HepG2 (cell line): Measurements from ENCODE around the gene MAPK7. TPM values are rescaled to one million over a fixed set of nuclear protein-coding genes. Genes with fewer than 3 reads are reported as not detected.

ENCODE experiments used
- ATF4 ChIP-seq, 2 experiments: fragments of 450-650 bp in 1 of 2; sonication (generic) in 1 of 2; formaldehyde crosslinking; IDR thresholded peaks; 2 replicates each; pipeline versions ENCODE4 v1.5.0 to v1.8.0; 2020 to 2022; ENCODE audit warnings: mild to moderate bottlenecking in 1 of 2, missing genetic modification reagents in 1 of 2
- ESRRA ChIP-seq: sonication (generic); formaldehyde crosslinking; IDR thresholded peaks from 2 replicates; pipeline ENCODE4 v1.5.1; 2020; ENCODE audit warnings: mild to moderate bottlenecking, low read depth, missing genetic modification reagents
- KDM4B ChIP-seq: sonication (generic); formaldehyde crosslinking; IDR thresholded peaks from 2 replicates; pipeline ENCODE4 v1.4.0; 2020; ENCODE audit warnings: missing genetic modification reagents
- KDM6A ChIP-seq: IDR thresholded peaks from 2 replicates; pipeline ENCODE4 v1.6.1; 2016; ENCODE audit warnings: low read depth
- KMT2A ChIP-seq: sonication (generic); formaldehyde crosslinking; IDR thresholded peaks from 2 replicates; pipeline ENCODE4 v1.4.0; 2020; ENCODE audit warnings: missing genetic modification reagents
- MEIS1 ChIP-seq: sonication (generic); formaldehyde crosslinking; IDR thresholded peaks from 2 replicates; pipeline ENCODE4 v1.9.0; 2021; ENCODE audit warnings: mild to moderate bottlenecking, missing genetic modification reagents, moderate library complexity, borderline replicate concordance
- MIER2 ChIP-seq: IDR thresholded peaks from 2 replicates; pipeline ENCODE4 v1.6.1; 2016; ENCODE audit warnings: missing biosample characterization, missing genetic modification reagents
- NCOA1 ChIP-seq: sonication (generic); formaldehyde crosslinking; IDR thresholded peaks from 2 replicates; pipeline ENCODE4 v1.9.0; 2021; ENCODE audit warnings: missing genetic modification reagents
- RNF219 ChIP-seq: sonication (generic); formaldehyde crosslinking; IDR thresholded peaks from 2 replicates; pipeline ENCODE4 v1.5.0; 2020; ENCODE audit warnings: mild to moderate bottlenecking, missing genetic modification reagents
- SP1 ChIP-seq, 2 experiments: fragments of 450-650 bp in 1 of 2; sonication (generic) in 1 of 2; formaldehyde crosslinking in 1 of 2; IDR thresholded peaks; 2 replicates each; pipeline versions ENCODE4 v1.4.0 to v1.6.1; 2016 to 2020; ENCODE audit warnings: missing genetic modification reagents in 1 of 2
- ZBTB49 ChIP-seq: sonication (generic); formaldehyde crosslinking; IDR thresholded peaks from 2 replicates; pipeline ENCODE4 v1.4.0; 2020; ENCODE audit warnings: missing genetic modification reagents, borderline replicate concordance
- ZNF337 ChIP-seq: sonication (generic); formaldehyde crosslinking; IDR thresholded peaks from 2 replicates; pipeline ENCODE4 v1.5.1; 2020; ENCODE audit warnings: missing genetic modification reagents, low read depth, mild to moderate bottlenecking, borderline replicate concordance
- ZNF577 ChIP-seq: sonication (generic); formaldehyde crosslinking; IDR thresholded peaks from 2 replicates; pipeline ENCODE4 v1.4.0; 2020; ENCODE audit warnings: mild to moderate bottlenecking, low read depth, missing genetic modification reagents, borderline replicate concordance
- ZNF83 ChIP-seq: sonication (generic); formaldehyde crosslinking; IDR thresholded peaks from 2 replicates; pipeline ENCODE4 v1.4.0; 2020; ENCODE audit warnings: missing genetic modification reagents, mild to moderate bottlenecking, borderline replicate concordance
- polyA plus RNA-seq, 8 experiments: library from polyadenylated mRNA; depleted of rRNA in 3 of 8; stranded (reverse) in 7 of 8; unstranded in 1 of 8; fragments of >200 nt; fragmentation: Illumina TruSeq in 4 of 8; extraction: Trizol in 4 of 8; gene quantifications; 2 replicates each; pipeline versions ENCODE4 v1.2.1 to v1.2.3, GENCODE V29; 2011 to 2016; ENCODE audit warnings: low read depth in 4 of 8, missing spikeins in 1 of 8, mixed read lengths in 1 of 8; ENCODE audit not compliant: insufficient read depth in 1 of 8
- total RNA-seq, 5 experiments: library from RNA; depleted of rRNA; stranded (reverse); fragments of >200 nt; fragmentation: Illumina TruSeq; extraction: Trizol; gene quantifications; 2 replicates each; pipeline ENCODE4 v1.2.3, GENCODE V29; 2016; ENCODE audit warnings: low read depth in 1 of 5
- TF ChIP-seq, protein P1 (sequence below): sonication (generic); formaldehyde crosslinking; IDR thresholded peaks from 2 replicates; pipeline ENCODE4 v1.4.0; 2020; ENCODE audit warnings: mild to moderate bottlenecking, low read depth, missing genetic modification reagents
- TF ChIP-seq, protein P2 (sequence below): sonication (generic); formaldehyde crosslinking; IDR thresholded peaks from 2 replicates; pipeline ENCODE4 v1.9.0; 2021; ENCODE audit warnings: missing genetic modification reagents, mild to moderate bottlenecking, borderline replicate concordance
- TF ChIP-seq, protein P3 (sequence below): sonication (generic); formaldehyde crosslinking; IDR thresholded peaks from 2 replicates; pipeline ENCODE4 v1.8.0; 2022; ENCODE audit warnings: missing genetic modification reagents, mild to moderate bottlenecking, borderline replicate concordance

MAPK7 gene
- total and polyA plus RNA-seq, 2 of the 13 experiments (the other 11 are each of a cell fraction or from before 2014, with no cell fraction given) = 2.9 to 5.9 TPM

DNA sequence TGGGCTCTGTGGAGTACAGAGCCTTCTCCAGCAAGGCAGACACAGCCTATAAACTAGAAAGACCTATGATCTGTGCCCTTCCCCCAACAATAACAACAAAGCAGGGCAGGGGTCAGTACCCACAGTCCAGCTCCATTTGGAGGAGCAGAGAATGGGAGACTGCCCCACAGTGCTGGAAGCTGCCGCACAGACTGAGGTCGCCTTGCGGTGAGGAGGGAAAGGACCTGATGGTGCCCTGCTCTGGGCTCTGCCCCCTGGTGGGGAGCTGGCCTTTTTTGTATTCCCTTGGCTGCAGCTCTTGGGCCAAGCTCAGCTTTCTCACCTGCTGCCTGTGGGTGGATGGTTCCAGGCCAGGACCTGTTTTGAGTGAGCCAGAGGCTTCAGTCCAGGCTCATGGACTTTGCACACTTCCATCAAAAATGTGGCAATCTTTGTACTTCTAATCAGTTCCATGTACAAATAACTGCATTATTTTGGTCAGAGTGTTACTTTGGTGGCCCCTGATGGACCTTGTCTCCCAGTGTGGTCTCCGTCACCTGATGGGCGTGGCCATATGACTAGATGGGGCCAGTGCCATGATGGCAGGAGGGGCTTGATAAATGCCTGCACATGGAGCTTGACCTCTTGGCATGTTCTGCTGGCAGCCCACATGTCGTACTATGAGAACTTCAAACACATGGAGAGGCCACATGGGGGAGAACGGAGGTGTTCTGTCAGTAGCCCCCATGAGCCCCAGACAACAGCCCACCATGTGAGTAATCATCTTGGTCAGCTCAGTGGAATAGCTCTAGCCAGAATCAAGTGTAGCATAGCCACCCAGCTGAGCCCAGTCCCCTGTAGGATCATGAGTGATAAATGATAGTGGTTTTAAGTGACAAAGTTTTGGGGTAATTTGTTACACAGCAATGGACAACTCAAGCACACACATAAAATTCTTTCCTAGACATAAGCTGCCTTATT, 40.0 kb upstream of the MAPK7 start (continued):
- TF ChIP-seq KDM4B (CRISPR knock-in tag) (no peak; the same call in 1 of the 2 replicates), KMT2A (CRISPR knock-in tag) (peak; percentile 62; the same call in 1 of the 2 replicates), ZBTB49 (CRISPR knock-in tag) (no peak; the same call in 1 of the 2 replicates), KDM6A (CRISPR knock-in tag) (peak; percentile 70), MIER2 (peak; percentile 76), SP1 (IDR thresholded peaks at IDR 0.05) (no peak), SP1 (CRISPR knock-in tag; IDR thresholded peaks at IDR 0.05) (peak; percentile 70; the same call in 1 of the 2 replicates), NCOA1 (peak; percentile 75; the same call in 1 of the 2 replicates), ATF4 (CRISPR knock-in tag; IDR thresholded peaks at IDR 0.05) (no peak), ZNF83 (CRISPR knock-in tag) (no peak), ZNF337 (CRISPR knock-in tag) (no peak), ZNF577 (CRISPR knock-in tag) (no peak), ESRRA (peak; percentile 39; the same call in 1 of the 2 replicates), RNF219 (no peak), MEIS1 (CRISPR knock-in tag) (no peak)
- TF ChIP-seq, protein P1, sequence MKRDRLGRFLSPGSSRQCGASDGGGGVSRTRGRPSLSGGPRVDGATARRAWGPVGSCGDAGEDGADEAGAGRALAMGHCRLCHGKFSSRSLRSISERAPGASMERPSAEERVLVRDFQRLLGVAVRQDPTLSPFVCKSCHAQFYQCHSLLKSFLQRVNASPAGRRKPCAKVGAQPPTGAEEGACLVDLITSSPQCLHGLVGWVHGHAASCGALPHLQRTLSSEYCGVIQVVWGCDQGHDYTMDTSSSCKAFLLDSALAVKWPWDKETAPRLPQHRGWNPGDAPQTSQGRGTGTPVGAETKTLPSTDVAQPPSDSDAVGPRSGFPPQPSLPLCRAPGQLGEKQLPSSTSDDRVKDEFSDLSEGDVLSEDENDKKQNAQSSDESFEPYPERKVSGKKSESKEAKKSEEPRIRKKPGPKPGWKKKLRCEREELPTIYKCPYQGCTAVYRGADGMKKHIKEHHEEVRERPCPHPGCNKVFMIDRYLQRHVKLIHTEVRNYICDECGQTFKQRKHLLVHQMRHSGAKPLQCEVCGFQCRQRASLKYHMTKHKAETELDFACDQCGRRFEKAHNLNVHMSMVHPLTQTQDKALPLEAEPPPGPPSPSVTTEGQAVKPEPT (CRISPR knock-in tag) = no peak
- TF ChIP-seq, protein P2, sequence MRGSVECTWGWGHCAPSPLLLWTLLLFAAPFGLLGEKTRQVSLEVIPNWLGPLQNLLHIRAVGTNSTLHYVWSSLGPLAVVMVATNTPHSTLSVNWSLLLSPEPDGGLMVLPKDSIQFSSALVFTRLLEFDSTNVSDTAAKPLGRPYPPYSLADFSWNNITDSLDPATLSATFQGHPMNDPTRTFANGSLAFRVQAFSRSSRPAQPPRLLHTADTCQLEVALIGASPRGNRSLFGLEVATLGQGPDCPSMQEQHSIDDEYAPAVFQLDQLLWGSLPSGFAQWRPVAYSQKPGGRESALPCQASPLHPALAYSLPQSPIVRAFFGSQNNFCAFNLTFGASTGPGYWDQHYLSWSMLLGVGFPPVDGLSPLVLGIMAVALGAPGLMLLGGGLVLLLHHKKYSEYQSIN (CRISPR knock-in tag) = no peak
- TF ChIP-seq, protein P3, sequence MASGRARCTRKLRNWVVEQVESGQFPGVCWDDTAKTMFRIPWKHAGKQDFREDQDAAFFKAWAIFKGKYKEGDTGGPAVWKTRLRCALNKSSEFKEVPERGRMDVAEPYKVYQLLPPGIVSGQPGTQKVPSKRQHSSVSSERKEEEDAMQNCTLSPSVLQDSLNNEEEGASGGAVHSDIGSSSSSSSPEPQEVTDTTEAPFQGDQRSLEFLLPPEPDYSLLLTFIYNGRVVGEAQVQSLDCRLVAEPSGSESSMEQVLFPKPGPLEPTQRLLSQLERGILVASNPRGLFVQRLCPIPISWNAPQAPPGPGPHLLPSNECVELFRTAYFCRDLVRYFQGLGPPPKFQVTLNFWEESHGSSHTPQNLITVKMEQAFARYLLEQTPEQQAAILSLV = peak; percentile 73; the same call in 1 of the 2 replicates
